ENCODE measurements around the gene POLR1F.

- no peak for TF ChIP-seq EZH2phosphoT487 (IDR thresholded peaks at IDR 0.05; ENCODE audit: borderline replicate concordance, low read length)
- no peak for TF ChIP-seq CTCF (conservative IDR thresholded peaks at IDR 0.05; ENCODE audit: low read depth, low read length)
Observed at GRCh38 chr7:19709249-19709578, 377 bp upstream of the POLR1F start.
